NCI-H82 treated with DMSO at 0.1 percent for 48 hours (cell line): ENCODE measurements around the gene TRNAU1AP.
"Not testable (repeated sequence)": the region's sequence is repeated elsewhere in the genome, so short reads cannot be mapped to it uniquely, and the experiment has no call there.

Source experiments
- DNase-seq: peaks from one replicate; lab custom pipeline; 2025; ENCODE audit not compliant: unreplicated experiment; lab: John Stamatoyannopoulos, UW

TRNAU1AP gene

DNA sequence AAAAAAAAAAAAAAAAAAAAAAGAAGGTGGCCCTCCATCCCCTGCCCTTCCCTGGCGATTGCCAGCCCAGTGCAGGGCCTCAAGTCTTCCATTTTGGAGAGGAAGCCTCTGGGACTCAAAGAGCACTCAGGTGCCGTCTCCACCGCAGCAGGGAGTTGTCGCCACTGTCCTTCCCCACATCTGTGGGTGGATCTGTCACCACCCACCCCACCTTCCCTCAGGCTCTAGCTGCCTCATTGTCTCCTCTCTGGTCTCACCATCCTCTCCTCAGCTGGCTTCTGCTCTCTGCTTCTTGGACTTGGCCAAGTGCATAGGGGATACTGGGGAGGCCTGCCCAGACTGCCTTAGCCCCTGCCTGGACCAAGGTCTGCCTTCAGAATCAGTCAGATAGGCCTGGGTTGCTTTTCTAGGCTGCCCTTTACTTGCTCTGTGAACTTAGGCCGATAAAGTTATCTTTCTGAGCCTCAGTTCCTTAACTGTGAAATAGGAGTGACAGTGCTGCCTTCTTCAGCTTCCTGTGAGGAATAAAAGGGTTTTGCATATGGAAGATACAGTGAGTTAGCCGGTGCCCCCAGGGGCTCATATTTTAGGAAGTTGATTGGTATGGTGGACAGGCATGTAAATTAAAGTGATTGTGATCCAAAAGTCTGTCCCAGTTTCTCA, 31.3 kb upstream of the TRNAU1AP start:
- DNase-seq = no peak

DNA sequence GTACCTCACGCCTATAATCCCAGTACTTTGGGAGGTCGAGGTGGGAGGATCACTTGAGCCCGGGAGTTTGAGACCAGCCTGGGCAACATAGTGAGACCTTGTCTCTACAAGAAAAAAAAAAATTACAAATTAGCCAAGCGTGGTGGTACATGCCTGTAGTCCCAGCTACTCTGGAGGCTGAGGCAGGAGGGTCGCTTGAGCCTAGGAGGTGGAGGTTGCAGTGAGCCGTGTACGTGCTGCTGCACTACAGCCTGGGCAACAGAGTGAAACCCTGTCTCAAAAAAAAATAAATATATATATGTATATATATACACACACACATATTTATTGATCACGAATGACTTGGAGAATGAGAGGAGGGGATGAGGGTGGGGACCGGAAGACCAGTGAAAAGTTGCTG, 30.3 kb upstream of the TRNAU1AP start:
- not testable (repeated sequence) for DNase-seq

DNA sequence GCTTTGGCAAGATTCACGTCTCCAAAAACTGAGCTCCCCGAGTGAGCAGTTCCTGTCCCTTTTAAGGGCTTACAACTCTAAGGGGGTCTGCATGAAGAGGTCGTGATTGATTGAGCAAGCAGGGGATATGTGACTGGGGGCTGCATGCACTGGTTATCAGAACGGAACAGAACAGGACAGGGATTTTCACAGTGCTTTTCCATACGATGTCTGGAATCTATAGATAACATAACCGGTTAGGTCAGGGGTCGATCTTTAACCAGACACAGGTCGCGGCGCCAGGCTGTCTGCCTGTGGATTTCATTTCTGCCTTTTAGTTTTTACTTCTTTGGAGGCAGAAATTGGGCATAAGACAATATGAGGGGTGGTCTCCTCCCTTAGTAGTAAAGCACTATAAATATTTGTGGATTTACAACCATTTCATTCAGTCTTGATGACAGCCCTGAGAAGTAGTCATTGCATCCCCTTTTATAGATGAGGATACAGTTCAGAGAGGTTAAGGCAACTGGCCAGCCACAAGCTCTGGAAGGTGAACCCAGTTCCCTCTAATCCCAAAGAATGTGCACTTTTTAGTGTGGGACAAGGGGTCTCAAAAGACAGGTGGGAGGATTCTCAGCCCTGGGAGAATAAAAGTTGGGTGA, 27.8 kb upstream of the TRNAU1AP start:
- not testable (repeated sequence) for DNase-seq

DNA sequence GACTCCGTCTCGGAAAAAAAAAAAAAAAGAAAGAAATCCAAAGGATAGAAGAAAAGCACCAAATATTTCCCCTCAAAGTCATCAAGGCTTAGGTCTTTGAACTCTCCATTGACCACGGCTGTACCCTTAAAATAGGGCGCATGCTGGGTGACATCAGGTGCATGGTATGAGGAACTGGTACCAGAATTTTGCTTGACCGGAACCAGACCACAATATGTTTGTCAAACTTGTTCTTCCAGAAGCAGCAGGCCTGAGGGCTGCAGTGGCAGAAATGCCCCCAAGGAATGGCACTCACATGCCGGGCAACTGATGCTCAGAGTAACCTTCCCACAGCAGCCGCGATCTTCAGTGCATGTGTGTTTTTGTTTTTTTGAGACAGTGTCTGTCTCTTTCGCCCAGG, 26.0 kb upstream of the TRNAU1AP start:
- no peak for DNase-seq

DNA sequence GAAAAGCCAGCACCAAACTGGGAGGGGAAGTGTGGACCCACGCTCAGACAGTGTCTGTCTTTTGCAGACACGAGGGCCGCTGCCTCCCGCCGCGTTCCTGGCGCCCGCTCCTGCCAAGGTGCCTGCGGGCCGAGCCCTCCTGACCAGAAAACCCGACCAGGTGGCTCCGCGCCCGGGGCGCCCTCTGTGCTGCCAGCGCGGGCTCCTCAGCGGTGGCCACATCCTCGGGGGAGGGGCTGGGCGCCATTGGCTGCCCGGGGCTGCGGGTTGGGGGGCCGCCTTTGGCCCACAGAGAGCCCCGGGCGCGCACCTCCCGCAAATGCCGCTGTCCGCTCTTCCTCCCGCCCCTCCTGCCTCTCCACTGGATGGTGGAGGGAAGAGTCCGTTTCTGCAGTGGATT, 22.4 kb upstream of the TRNAU1AP start:
- no peak for DNase-seq

DNA sequence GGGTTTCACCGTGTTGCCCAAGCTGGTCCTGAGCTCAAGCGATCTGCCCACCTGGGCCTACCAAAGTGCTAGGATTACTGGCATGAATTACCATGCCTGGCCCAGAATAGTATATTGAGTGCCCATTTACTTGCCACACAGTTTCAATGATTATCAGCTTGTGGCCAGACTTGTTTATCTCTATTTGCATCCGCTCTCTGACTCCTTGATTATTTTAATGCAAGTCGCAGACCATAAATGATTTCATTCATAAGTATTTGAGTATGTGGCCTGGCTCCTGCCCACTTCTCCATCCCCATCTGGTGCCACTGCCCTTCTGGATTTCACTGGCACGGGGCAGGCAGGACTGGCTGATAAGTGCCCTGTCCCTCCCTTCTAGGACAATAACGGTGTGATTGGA, 18.2 kb upstream of the TRNAU1AP start:
- no peak for DNase-seq

DNA sequence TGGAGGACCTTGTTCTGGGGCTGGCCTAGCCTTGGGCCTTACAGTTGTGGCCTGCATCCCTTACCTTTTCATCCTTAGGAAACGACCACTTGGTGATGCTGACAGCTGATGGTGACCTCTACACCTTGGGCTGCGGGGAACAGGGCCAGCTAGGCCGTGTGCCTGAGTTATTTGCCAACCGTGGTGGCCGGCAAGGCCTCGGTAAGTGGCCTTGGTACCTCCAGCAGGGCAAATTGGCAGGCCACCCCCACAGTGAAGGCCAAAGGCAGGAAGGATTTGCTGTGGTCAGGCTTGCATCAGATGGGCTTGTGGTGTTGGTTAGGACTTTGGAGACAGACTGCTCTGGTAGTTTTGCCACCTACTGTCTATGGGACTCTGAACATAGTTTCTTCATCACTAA, 17.7 kb upstream of the TRNAU1AP start:
- DNase-seq = no peak

DNA sequence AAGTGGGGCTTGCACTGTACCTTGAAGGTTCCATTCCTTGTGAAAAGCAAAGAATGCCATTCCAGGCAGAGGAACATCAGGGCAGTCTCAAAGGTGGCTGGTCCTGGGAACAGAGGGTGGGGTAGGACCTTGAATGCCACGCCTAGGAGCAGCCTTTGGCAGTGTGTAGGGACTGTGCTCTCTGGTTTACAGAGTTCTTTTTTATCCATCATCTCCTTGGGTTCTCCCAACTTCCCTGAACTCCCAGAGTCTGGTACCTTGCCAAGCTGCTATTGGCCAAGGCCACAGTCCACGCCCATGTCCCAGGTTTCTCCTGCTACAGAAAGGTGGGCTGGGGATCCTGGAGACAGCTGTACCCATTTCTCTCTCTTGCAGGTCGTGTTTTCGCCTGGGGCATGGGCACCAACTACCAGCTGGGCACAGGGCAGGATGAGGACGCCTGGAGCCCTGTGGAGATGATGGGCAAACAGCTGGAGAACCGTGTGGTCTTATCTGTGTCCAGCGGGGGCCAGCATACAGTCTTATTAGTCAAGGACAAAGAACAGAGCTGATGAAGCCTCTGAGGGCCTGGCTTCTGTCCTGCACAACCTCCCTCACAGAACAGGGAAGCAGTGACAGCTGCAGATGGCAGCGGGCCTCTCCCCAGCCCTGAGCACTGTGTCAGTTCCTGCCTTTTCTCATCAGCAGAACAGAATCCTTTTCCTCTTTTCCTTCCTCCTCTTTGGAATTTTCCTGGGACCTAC, 15.3 kb upstream of the TRNAU1AP start:
- no peak for DNase-seq

DNA sequence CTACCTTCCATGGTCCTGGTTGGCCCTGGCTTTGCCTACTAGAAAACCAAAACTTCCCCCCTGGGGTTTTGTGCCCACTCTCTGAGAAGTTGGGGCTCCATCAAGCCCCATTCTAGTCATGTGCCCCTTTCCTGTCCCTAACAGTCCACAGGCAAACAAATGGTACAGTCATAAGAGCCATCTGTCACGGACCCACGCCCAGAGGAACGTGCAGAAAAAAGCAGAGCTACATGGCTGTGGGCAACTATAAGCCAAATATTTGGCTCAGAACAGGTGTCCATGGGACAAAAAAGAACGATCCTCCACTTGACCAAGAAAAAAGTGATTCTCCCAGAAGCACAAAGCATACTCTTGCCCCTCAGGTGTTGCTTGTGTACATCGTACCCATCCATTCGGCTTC, 14.6 kb upstream of the TRNAU1AP start:
- no peak for DNase-seq

DNA sequence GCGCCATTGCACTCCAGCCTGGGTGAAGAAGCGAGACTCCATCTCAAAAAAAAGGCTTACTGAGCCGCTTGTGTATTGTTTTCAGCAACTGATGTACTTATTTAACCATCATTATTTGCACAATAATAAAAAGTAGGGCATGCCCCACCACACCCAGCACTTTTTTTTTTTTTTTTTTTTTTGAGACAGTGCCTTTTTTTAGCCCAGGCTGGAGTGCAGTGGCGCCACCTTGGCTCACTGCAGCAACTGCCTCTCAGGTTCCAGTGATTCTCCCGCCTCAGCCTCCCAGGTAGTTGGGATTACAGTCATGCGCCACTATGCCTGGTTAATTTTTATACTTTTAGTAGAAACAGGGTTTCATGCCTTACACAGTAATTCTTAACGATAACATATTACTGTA, 12.2 kb upstream of the TRNAU1AP start:
- no peak for DNase-seq

DNA sequence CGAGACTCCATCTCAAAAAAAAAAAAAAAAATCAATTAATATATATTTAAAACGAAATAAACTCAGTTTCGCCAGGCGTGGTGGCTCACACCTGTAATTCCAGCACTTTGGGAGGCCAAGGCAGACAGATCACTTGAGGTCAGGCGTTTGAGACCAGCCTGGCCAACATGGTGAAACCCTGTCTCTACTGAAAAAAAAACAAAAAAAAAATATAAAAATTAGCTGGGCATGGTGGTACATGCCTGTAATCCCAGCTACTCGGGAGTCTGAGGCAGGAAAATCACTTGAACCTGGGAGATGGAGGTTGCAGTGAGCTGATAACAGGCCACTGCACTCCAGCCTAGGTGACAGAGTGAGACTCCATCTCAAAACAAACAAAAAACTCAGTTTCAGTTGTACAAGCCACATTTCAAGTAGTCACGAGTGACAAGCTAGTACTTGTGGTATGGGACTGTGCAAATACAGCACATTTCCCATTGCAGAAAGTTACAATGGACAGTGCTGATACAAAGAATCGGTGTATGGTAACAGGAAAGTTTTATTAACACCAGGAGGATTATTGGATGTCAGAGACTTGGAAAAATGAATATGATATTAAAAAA, 11.4 kb upstream of the TRNAU1AP start:
- not testable (repeated sequence) for DNase-seq

DNA sequence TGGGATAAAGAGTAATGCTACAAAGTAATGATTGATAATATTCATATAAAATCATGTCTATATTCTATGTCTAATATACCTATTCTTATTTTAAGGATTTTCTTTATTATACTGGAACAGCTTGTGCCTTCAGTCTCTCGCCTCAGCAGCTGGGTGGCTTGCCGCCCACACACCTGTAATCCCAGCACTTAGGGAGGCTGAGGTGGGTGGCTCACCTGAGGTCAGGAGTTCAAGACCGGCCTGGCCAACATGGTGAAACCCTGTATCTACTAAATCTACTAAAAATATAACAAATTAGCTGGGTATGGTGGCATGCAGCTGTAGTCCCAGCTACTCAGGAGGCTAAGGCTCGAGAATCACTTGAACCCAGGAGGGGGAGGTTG, 7.6 kb upstream of the TRNAU1AP start:
- DNase-seq = no peak

DNA sequence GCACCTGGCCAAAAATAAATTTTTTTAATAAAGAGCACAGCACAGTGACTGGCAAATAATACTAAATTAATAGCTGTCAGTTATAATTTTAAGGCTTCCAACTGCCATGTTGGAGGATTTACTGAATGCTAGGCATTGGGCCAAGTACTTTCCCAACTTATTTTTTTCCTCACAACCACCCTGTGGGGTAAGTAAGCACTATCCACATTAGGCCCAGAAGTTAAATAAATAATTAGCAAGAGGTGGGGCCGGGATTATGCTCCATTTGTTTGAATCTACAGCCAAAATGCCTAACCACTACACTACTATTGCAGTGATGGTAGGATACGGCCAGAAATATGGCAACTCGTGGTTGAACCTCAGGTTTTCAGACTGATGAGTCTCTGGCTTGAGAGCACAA, 4.6 kb upstream of the TRNAU1AP start:
- DNase-seq = no peak

DNA sequence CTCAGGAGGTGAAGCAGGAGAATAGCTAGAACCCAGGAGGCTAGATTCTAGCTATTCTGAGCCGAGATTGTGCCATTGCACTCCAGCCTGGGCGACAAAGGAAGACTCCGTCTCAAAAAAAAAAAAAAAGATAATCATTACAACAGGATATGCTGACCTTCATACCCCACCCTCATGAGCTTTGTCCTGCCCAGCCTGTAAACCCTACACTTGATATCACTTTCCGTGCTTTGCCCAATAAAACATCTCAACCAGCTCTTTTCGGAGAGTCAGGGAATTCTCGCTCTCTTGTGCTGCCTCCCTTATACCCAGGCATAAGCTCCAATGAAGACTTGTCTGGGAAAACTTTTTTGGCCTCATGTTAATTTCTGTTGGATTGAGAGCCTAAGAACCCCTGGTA, 1.5 kb upstream of the TRNAU1AP start:
- no peak for DNase-seq

DNA sequence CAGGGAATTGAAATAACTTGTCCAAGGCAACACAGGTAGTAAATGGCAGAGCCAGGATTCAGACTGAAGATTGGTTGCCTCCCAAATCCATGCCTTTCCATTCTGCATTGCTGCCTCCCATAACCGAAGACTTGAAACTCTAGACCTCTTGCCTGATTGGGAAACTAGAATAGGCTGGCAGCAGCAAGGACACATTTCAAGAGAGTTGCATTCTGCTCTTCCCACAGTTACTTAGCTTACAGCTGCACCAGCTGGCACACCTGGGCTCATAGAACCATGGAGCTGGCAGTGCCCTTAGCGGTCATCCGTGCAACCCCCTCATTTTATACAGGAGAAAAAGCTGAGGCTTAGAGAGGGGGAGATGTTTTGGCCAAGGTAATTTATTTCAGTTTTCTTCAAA, 8.0 kb downstream of the TRNAU1AP start:
- no peak for DNase-seq

DNA sequence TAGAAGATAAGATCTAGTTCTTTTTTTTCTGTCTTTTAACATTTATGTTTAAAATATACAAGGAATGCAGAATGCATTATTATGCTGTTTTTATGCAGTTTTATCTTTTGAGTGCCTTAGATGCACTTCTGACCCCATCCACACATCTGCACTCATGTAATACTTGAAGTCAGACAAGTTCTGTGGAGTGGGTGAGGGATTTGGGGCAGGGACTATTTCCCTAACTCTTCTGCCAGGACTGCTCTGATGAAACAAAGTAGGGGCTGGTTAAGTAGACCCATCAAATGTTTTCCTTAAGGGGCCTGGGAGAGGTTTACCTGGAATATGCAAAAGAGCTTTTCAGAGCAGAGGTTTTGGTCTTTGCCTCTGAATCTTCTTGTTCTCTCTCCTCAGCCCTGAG, 11.4 kb downstream of the TRNAU1AP start:
- DNase-seq = no peak

DNA sequence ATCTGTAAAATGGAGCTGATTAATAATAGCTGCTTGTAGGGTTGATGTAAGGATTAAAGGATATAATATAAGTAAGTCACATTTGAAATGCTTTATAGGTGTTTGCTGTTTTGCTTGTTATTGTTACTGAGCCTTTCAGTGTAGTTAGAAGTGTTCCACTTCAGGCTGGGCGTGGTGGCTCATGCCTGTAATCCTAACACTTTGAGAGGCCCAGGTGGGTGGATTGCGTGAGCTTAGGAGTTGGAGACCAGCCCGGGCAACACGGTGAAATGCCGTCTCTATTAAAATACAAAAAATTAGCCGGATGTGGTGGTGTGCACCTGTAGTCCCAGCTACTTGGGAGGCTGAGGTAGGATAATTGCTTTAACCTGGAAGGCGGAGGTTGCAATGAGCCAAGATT, 12.2 kb downstream of the TRNAU1AP start:
- DNase-seq = no peak

DNA sequence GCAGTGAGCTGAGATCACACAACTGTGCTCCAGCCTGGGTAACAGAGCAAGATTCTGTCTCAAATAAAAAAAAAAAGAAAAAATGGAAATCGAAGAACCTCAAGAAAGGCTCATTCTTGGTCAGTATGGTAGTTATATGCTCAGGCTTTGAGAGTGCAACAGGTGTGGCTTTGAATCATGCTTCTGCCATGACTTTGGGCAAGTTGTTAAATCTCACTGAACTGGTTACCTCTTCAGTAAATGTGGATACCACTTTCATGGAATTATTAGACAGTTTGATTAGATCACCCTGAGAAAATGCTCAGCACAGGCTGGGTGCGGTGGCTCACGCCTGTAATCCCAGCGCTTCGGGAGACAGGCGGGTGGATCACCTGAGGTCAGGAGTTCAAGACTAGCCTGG, 12.8 kb downstream of the TRNAU1AP start:
- DNase-seq = no peak

DNA sequence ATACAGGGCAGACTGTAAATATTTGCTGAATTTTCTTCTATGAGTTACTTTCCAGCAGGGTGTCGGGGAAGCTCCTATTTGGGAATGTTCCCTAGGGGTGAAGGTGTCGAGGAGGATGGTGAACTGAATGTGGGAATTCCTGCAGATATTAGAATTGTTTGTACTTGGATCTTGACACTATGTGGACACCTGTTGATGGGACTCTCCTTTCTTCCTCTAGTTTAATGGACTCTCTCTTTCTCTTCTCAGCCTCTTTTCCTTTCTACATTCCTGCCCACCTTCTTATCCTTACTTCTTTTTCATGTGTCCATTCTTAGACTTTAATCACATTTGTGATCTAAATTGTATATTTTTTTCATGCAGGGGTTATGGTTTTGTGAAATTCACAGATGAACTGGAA, 14.0 kb downstream of the TRNAU1AP start:
- DNase-seq = no peak

DNA sequence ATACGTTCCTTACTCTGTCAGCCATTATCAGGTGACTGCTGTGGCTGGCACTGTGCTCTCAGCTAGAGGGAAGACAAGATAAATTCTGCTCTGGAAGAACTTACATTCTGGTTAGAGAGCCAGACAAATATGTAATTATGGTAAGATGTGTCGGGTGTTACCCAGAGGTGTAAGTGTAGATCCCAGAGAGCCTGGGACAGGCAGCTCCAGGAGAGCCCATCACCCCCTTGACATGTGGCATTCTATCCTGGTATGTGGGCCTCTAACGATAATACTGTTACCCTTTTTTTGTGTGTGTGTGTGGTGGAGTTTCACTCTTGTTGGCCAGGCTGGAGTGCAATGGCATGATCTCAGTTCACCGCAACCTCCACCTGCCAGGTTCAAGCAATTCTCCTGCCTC, 19.0 kb downstream of the TRNAU1AP start:
- DNase-seq = no peak

DNA sequence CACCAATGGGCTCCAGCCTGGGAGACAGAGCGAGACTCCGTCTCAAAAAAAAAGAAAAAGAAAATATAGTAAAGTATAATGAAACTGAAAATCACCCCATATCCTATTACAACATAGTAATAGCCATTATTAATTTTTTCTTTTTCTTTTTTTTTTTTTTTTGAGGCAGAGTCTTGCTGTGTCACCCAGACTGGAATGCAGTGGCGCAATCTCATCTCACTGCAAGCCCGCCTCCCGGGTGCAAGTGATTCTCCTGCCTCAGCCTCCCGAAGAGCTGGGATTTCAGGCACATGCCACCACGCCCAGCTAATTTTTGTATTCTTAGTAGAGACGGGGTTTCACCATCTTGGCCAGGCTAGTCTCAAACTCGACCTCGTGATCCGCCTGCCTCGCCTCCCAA, 20.0 kb downstream of the TRNAU1AP start:
- not testable (repeated sequence) for DNase-seq

DNA sequence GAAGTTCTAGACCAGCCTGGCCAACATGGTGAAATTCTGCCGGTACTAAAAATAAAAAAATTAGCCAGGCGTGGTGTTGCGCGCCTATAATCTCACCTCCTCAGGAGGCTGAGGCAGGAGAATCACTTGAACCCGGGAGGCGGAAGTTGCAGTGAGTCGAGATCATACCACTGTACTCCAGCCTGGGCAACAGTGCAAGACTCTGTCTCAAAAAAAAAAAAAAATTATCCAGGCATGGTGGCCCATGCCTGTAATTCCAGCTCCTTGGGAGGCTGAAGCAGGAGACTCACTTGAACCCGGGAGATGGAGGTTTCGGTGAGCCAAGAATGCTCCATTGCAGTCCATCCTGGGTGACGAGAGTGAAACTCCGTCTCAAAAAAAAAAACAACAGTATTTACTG, 20.7 kb downstream of the TRNAU1AP start:
- no peak for DNase-seq
